Nephron (organoid): ENCODE data around the gene RWDD1.

Source experiments
- H3K27ac Mint-ChIP-seq, 3 experiments: 2 replicates each; pipeline ENCODE4 v1.8.0; 2020; ENCODE audit warnings: mixed read lengths in 3 of 3, mild to moderate bottlenecking in 2 of 3, moderate library complexity in 1 of 3
- H3K27me3 Mint-ChIP-seq: 2 replicates; pipeline ENCODE4 v1.8.0; 2021; ENCODE audit warnings: low read depth, mild to moderate bottlenecking, moderate library complexity, mixed read lengths
- H3K36me3 Mint-ChIP-seq: 2 replicates; pipeline ENCODE4 v1.8.0; 2020; ENCODE audit warnings: low read depth, mixed read lengths
- H3K4me1 Mint-ChIP-seq: 2 replicates; pipeline ENCODE4 v1.8.0; 2020; ENCODE audit warnings: mixed read lengths
- H3K4me3 Mint-ChIP-seq, 3 experiments: 2 replicates each; pipeline ENCODE4 v1.8.0; 2020; ENCODE audit warnings: mild to moderate bottlenecking in 3 of 3, mixed read lengths in 3 of 3, moderate library complexity in 2 of 3
- H3K9me3 Mint-ChIP-seq: 2 replicates; pipeline ENCODE4 v1.8.0; 2020; ENCODE audit warnings: mixed read lengths
- CTCF ChIP-seq, 3 experiments: fragments of 200-600 bp; sonication (generic); IDR thresholded peaks; one replicate each; pipeline ENCODE4 v1.5.0; 2021; ENCODE audit warnings: antibody characterized with exemption in 3 of 3; ENCODE audit not compliant: unreplicated experiment in 3 of 3

Gene RWDD1

GRCh38 chr6:116561377-116562018 is 9.8 kb upstream of the RWDD1 start:
- H3K9me3 Mint-ChIP-seq, result no peaks in the 10 kb centered on the region
- peaks cover 11% of the 10 kb centered on the region for H3K4me1 Mint-ChIP-seq
- no peaks in the 10 kb centered on the region for H3K36me3 Mint-ChIP-seq
- no peaks in the 10 kb centered on the region for H3K27me3 Mint-ChIP-seq
- H3K27ac Mint-ChIP-seq, result peak overlapping the region in 2 of 3 experiments; percentile 30 to 64
- TF ChIP-seq CTCF (IDR thresholded peaks at IDR 0.05; ENCODE audit: unreplicated experiment in 3 of 3), result peak; percentile 88 to 95 (median 89)
- H3K4me3 Mint-ChIP-seq, result peak overlapping the region; percentile 49 to 60 (median 57)

GRCh38 chr6:116562019-116562403 is 9.3 kb upstream of the RWDD1 start:
- Mint-ChIP-seq H3K27ac (no peak overlapping the region), H3K4me1 (peaks cover 11% of the 10 kb centered on the region), H3K27me3 (peaks cover 3% of the 10 kb centered on the region), H3K9me3 (no peaks in the 10 kb centered on the region), H3K36me3 (no peaks in the 10 kb centered on the region), H3K4me3 (no peak overlapping the region)
- TF ChIP-seq CTCF (IDR thresholded peaks at IDR 0.05; ENCODE audit: unreplicated experiment in 3 of 3), result no peak

- TF ChIP-seq CTCF (IDR thresholded peaks at IDR 0.05; ENCODE audit: unreplicated experiment in 3 of 3), result no peak
- peak overlapping the region; percentile 57 to 80 (median 75) for H3K27ac Mint-ChIP-seq
- H3K4me1 Mint-ChIP-seq, result peaks cover 10% of the 10 kb centered on the region
- H3K27me3 Mint-ChIP-seq, result peaks cover 4% of the 10 kb centered on the region
- no peak overlapping the region for H3K4me3 Mint-ChIP-seq
- no peaks in the 10 kb centered on the region for H3K9me3 Mint-ChIP-seq
- H3K36me3 Mint-ChIP-seq, result no peaks in the 10 kb centered on the region
These were observed 8.7 kb upstream of the RWDD1 start for GRCh38 chr6:116562614-116563013.

GRCh38 chr6:116563830-116564229 is 7.5 kb upstream of the RWDD1 start:
- H3K9me3 Mint-ChIP-seq, result no peaks in the 10 kb centered on the region
- peaks cover 4% of the 10 kb centered on the region for H3K27me3 Mint-ChIP-seq
- TF ChIP-seq CTCF (IDR thresholded peaks at IDR 0.05; ENCODE audit: unreplicated experiment in 3 of 3), result no peak
- H3K4me1 Mint-ChIP-seq, result peaks cover 7% of the 10 kb centered on the region
- H3K36me3 Mint-ChIP-seq, result no peaks in the 10 kb centered on the region
- H3K27ac Mint-ChIP-seq, result no peak overlapping the region
- peak overlapping the region in 1 of 3 experiments; percentile 26 for H3K4me3 Mint-ChIP-seq

- Mint-ChIP-seq H3K4me3 (peak overlapping the region in 1 of 3 experiments; percentile 26), H3K4me1 (peaks cover 7% of the 10 kb centered on the region), H3K27me3 (peaks cover 4% of the 10 kb centered on the region), H3K9me3 (no peaks in the 10 kb centered on the region), H3K36me3 (no peaks in the 10 kb centered on the region), H3K27ac (no peak overlapping the region)
- no peak for TF ChIP-seq CTCF (IDR thresholded peaks at IDR 0.05; ENCODE audit: unreplicated experiment in 3 of 3)
These were observed 7.0 kb upstream of the RWDD1 start for GRCh38 chr6:116564311-116564710.
